ENCODE measurements around the gene NBPF3.

Gene NBPF3

GRCh38 chr1:21510885-21511578, 71.1 kb downstream of the NBPF3 start:
- H3K4me1 ChIP-seq = no peaks in the 10 kb centered on the region
- H3K9ac ChIP-seq = no peak overlapping the region
- no peak overlapping the region for H2AFZ ChIP-seq
- no peaks in the 10 kb centered on the region for H3K9me3 ChIP-seq (ENCODE audit: control insufficient read depth, low read length)
- no peaks in the 10 kb centered on the region for H3K27me3 ChIP-seq (ENCODE audit: control insufficient read depth, insufficient read depth, low read length)
- H3K36me3 ChIP-seq (ENCODE audit: control insufficient read depth, insufficient read depth, low read length) = no peaks in the 10 kb centered on the region
- H3K4me2 ChIP-seq (ENCODE audit: low read length) = no peak overlapping the region
- no peaks in the 10 kb centered on the region for H3K79me2 ChIP-seq
- H3K4me3 ChIP-seq (ENCODE audit: low read depth, low read length) = no peak overlapping the region
- no peak for TF ChIP-seq CTCF (IDR thresholded peaks at IDR 0.05)
- H3K27ac ChIP-seq = no peak overlapping the region

- H3K9ac ChIP-seq = no peak overlapping the region
Measured at GRCh38 chr1:21511579-21512522, 71.9 kb downstream of the NBPF3 start.

GRCh38 chr1:21514245-21514644, 74.3 kb downstream of the NBPF3 start:
- Histone ChIP-seq H3K9ac (no peak overlapping the region), H3K36me3 (ENCODE audit: control insufficient read depth, insufficient read depth, low read length) (no peaks in the 10 kb centered on the region), H3K4me1 (no peaks in the 10 kb centered on the region), H3K9me3 (ENCODE audit: control insufficient read depth, low read length) (no peaks in the 10 kb centered on the region), H3K27ac (no peak overlapping the region), H3K27me3 (ENCODE audit: control insufficient read depth, insufficient read depth, low read length) (no peaks in the 10 kb centered on the region), H2AFZ (no peak overlapping the region), H3K4me3 (ENCODE audit: low read depth, low read length) (no peak overlapping the region), H3K4me2 (ENCODE audit: low read length) (no peak overlapping the region), H3K79me2 (no peaks in the 10 kb centered on the region)
- TF ChIP-seq CTCF (IDR thresholded peaks at IDR 0.05) = no peak

More at GRCh38 chr1:21511579-21512522, 71.9 kb downstream of the NBPF3 start:
- Histone ChIP-seq H3K4me3 (ENCODE audit: low read depth, low read length) (no peak overlapping the region), H3K4me1 (no peaks in the 10 kb centered on the region), H3K27ac (no peak overlapping the region), H3K36me3 (ENCODE audit: control insufficient read depth, insufficient read depth, low read length) (no peaks in the 10 kb centered on the region), H3K4me2 (ENCODE audit: low read length) (no peak overlapping the region), H2AFZ (no peak overlapping the region), H3K79me2 (no peaks in the 10 kb centered on the region), H3K9me3 (ENCODE audit: control insufficient read depth, low read length) (no peaks in the 10 kb centered on the region), H3K27me3 (ENCODE audit: control insufficient read depth, insufficient read depth, low read length) (no peaks in the 10 kb centered on the region)
- TF ChIP-seq CTCF (IDR thresholded peaks at IDR 0.05) = no peak

- no peaks in the 10 kb centered on the region for H3K79me2 ChIP-seq
- H3K4me2 ChIP-seq (ENCODE audit: low read length) = no peak overlapping the region
- no peak overlapping the region for H3K9ac ChIP-seq
- no peaks in the 10 kb centered on the region for H3K9me3 ChIP-seq (ENCODE audit: control insufficient read depth, low read length)
- H3K27ac ChIP-seq = no peak overlapping the region
- TF ChIP-seq CTCF (IDR thresholded peaks at IDR 0.05) = no peak
- H3K4me3 ChIP-seq (ENCODE audit: low read depth, low read length) = no peak overlapping the region
- H2AFZ ChIP-seq = no peak overlapping the region
- H3K36me3 ChIP-seq (ENCODE audit: control insufficient read depth, insufficient read depth, low read length) = no peaks in the 10 kb centered on the region
- H3K4me1 ChIP-seq = no peaks in the 10 kb centered on the region
- no peaks in the 10 kb centered on the region for H3K27me3 ChIP-seq (ENCODE audit: control insufficient read depth, insufficient read depth, low read length)
Measured at GRCh38 chr1:21517161-21517589, 77.2 kb downstream of the NBPF3 start.
